ENCODE measurements around the gene FUCA2.
"Not testable (repeated sequence)": the region's sequence is repeated elsewhere in the genome, so short reads cannot be mapped to it uniquely, and the experiment has no call there.

The FUCA2 gene

DNA sequence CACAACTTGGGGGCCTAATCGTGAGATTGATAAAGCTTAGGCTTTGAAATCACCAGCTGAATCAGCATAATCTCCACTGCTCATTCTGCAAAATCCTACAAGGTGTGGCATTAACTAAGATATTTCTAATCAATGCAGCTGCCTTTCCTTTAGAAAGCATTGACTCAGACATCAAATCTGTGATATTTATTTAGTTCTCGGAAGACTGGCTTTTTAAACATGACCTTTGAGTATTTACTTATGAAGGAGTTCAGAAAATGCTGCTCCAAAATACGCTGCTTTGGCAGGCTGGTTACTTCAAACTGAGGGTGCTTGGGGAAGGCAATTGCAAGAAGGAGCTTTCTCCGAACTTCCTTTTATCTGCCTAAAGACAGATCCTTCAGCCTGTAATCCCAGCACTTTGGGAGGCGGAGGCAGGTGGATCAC, 23.7 kb upstream of the FUCA2 start:
- DNase-seq (ENCODE audit: low read depth) = no peak

DNA sequence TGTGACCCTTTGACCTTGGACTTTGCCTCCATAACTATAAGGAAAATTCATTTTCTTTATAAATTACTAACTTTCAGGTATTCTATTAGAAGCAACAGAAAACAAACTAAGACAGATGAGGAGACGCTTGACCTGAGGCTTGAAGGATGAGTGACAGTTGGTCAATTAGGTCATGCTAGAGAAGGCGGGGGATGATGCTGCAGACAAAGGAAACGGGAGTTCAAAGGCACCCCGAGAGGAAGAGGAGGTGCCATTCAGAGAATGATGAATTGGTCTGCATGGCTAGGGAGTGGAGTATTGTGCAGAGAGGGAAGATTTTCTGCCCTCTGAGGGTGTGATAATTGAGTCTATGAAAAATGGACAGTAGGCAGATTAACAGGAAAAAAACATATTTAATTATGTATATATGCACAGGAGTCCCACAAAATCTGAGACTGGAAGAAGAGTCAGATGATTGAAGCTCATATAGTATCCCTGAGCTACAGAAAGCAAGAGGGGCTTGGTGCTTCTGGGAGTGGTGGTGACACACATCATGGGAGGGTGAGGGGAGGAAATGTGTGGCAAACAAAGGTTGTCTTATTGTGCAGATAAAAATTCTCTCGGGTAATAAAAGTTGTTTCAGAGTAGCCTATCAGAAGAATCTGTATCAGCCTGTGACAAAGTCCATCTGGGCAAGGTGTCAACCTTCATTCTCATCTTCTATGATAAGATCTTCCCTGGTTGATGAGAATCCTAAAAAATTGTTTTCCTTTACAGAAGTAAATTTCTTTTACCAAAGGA, 20.4 kb upstream of the FUCA2 start:
- no peak for DNase-seq (ENCODE audit: low read depth)

DNA sequence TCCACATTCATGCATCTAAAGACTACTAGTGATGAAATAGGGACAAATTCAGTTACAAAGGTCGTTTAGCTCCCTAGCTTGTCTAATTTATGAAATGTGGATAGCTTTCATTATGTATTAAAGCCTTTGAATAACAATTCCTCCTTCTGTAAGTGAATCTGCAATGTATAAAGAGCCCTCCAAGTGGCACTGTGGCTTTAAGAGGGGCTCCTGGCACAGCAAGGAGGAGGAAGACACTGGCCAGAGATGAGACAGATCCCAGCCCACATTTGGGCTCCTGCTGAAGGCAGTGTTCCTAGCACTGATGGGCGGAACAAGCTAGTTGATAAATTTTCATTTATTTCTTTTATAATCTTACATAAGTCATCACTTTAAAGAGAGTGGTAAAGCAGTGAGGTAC, 17.6 kb upstream of the FUCA2 start:
- no peak for DNase-seq (ENCODE audit: low read depth)

DNA sequence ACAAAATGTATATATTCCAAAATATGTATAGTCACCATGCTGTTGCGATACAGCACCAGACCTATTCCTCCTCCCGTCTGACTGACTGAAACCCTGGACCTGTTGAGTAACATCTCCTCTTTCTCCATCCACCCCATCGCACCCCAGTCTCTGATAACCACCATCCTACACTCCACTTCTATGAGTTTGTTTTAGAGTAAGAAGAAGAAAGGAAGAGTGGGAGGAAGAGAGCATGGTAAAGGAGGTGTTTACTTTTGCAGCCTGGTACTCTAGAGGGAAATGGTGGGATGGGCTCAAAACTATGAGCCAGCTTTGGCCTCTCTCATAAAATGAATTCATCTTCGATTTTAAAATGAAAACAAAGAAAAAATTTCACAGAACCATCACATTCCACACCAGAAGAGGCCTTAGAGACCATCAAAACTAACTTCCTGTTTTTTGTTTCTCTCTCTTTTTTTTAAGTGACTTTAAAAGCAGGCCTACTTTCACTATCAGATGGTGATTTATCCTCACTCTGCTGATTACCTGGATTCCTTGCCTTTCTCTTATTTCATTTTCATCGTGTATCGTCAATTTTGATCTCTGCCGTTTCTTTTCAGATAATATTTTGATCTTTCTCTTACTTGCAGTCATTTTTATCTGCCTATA, 16.8 kb upstream of the FUCA2 start:
- no peak for DNase-seq (ENCODE audit: low read depth)

DNA sequence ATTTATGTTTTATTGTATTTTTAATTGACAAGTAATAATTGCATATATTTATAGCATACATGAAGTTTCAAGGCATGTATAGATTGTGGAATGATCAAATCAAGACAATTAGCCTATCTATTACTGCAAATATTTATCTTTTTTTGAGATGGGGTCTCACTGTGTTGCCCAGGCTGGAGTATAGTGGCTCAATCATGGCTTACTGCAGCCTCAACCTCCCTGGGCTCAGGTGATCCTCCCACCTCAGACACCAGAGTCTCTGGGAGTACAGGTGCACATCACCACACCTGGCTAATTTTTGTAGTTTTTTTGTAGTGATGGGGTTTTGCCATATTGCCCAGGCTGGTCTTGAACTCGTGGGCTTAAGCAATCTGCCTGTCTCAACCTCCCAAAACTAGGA, 16.2 kb upstream of the FUCA2 start:
- DNase-seq (ENCODE audit: low read depth) = no peak

DNA sequence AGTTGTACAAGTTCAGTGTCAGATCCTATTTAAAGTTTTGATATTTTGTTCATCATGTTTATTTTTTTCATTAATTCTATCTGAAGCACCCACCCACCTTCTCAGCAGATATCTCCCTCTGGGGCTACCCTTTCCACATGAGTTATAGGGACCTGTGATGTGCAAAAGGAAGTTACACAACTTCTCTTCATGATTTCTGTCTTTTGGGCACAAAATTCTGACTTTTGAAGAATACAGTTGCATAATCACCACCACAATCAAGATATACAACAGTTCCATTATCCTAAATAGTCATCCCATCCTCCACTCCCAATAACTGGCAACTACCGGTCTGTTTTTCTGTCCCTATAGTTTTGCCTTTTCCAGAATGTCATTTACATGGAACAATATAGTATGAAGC, 13.8 kb upstream of the FUCA2 start:
- DNase-seq (ENCODE audit: low read depth) = no peak

DNA sequence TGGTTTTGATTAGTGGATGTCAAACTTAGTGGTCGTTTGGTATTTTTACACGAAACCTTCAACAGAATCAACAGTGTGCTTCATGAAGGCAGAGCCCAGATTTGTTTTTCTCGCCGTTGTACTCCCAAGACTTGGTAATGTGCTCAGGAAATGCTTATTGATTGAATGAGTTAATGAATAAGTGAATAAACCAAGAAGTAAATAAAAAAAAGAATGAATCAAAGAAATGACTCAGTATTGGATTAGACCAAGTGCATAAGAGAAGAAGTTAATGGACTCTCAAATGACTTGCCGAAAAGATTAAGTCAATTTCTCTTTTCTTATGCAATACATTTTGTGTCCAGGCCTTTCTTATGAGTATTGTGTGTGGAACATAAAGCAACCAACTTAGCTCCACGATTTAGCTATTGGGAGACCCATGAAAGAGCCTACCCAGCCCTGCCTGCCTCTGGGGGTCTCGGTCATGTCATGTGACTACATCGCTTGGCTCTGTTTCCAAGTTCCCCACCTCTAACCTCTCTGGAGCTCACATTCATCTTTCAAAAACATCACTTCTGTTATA, 10.6 kb upstream of the FUCA2 start:
- DNase-seq (ENCODE audit: low read depth) = no peak

DNA sequence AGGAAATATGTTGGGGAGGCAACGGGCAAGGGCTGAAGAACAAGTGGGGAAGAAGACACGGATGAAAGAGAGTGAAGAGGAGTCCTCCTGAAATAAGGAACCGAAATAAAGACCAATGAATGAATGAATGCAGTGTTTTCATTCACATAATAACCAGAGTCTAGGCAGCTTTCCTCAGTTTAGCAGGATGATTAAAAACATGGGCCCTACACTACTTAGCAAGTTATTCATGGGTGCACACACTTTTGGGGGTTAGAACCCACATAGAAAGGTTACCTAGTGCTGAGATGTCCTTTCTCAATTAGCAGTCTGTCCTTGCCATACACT, 5.9 kb upstream of the FUCA2 start:
- no peak for DNase-seq (ENCODE audit: low read depth)

DNA sequence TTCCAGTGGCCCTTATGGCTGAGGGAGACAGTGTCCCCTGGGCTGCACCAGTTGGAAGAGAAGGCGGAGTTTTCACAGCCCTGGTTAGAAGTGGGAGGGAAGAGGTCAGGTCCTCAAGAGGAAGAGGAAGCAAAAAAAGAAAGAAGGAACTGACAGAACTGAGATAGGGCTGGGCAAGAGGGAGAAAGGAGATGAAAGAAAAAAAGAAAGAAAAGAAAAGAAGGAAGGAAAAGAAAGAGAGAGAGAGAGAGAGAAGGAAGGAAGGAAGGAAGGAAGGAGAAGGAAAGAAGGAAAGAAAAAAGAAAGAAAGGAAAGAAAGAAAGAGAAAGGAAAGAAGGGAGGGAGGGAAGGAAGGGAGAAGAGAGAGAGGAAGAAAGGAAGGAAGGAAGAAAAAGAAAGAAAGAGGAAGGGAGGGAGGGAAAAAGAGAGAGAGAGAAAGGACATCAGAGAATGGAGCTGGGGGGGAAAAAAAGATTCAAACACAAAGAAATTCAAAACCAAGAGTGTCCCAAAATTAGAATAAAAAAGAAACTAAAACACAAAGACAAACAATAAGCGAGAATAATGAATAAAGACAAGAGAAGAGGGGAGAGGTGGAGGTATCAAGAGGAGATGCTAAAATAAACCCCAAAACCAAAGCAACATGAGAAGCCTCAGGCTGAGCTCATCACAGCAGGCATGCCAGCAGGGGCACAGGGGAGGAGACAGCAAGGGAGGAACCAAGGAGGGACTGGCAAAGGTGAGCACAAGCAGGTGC, 5.3 kb upstream of the FUCA2 start:
- DNase-seq (ENCODE audit: low read depth) = no peak

DNA sequence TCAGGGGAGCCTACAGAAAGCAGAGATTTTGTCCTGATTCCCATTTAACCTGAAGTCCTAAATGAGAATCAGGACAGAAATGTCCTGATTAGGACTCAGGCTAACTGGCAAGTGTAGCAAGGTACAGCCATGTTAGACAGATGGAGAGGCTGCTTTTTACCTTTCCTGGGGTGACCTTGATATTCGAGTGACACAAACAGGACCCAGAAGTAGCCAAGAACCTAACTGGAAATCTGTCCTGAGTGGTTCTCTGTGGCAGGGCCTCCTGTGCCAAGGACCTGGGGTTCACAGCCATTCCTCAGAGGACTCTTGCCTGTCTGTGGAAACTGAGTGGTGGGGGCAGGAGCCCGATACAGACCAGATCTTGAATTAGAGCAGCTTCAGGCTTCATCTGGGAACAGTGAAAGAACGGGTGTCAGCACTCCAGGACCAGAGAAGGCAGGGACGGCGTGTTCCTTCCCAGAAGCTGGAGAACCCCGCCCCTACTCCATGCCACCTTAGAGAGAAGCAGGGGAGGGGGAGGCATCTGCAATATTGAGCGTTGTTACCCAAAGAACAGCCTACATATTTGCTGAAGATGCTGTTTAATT, 4.3 kb upstream of the FUCA2 start:
- DNase-seq (ENCODE audit: low read depth) = no peak

DNA sequence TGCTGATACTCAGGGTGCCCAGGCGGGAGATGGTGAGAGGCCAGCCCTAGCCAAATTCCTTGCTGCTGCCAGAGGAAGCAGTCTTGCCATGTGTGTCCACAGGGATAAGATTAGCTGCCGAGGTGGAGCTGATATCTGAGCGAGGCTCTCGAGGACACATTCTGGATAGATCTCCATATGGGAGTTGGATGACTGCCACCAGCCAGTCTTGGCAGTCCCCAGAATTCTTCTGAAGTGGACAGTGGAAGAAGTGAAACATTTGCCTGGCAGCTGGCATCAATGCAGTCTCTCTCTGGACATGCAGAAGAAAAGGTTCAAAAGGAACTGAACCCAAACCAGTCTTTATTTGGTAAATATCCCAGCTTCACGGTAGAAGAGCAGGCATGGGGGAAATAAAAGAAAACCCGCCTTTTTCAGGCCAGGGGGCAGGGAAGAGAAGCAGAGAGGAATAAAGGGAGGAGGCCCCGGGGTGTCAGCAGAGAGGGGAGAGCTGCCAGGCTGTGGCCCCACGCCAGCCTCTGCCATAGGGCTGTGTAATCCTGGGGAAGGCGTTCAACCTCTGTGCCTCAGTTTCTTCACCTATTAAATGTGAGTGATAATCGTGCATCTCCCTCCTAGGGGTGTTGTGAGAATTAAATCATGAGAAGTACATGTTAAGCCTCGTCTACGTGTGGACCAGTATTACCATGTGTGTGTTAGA, 3.7 kb upstream of the FUCA2 start:
- no peak for DNase-seq (ENCODE audit: low read depth)

DNA sequence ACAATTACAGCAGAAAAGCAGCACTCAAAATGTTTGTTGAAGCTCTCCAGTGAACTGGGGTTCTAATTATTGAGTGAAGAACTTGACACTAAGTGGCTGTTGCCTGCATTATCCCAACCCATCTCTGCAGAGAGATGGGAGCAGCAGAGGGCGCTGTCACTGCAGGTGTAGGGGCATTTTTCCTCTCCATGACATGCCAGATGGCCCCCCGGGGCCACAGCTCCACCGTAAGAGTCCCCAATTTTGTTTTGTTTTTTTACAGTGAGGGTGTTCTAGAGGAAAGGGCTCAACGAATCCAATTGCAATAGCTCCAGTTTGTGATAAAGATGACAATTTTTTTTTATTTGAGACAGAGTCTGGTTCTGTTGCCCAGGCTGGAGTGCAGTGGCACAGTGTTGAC, 1.9 kb upstream of the FUCA2 start:
- DNase-seq (ENCODE audit: low read depth) = no peak

DNA sequence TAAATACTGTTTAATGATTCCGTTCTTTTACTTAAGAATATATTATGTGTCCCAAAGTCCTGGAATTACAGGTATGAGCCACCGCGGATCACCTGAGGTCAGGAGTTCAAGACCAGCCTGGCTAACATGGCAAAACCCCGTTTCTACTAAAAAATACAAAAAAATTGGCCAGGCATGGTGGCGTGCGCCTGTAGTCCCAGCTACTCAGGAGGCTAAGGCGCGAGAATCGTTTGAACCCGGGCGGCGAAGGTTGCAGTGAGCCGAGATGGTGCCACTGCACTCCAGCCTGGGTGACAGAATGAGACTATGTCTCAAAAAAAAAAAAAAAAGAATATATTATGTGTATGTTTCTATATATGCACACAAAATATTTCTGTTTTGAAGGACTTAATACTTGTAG, 1.2 kb downstream of the FUCA2 start:
- not testable (repeated sequence) for DNase-seq (ENCODE audit: low read depth)

DNA sequence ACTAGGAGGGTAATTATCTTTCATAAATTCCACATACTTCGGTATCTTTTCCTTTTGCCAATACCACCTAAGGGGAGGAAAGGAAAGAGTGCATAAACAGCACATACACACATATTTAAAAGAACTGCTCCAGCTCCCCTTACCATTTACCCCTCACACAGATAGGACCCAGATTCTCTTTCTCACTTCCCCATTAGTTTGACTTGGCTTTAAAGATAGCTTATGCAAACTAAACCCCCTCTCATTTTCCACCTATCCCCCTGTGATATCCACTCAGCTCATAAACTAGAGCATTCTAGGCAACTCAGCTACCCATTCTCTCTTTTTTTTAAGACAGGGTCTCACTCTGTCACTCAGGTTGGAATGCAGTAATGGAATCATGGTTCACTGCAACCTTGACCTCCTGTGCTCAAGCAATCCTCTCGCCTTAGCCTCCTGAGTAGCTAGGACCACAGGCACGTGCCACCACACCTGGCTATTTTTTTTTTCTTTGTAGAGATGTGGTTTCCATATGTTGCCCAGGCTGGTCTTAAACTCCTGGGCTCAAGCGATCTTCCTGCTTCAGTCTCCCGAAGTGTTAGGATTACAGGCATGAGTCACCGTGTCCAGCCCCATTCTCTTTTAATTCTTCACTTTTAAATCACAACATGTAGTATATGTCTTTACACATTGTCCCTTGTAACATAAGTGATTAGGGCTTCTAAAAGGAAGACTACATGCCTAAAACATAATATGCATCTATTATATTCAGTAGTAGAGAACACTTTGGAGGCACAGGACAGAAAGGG, 4.0 kb downstream of the FUCA2 start:
- DNase-seq (ENCODE audit: low read depth) = no peak

DNA sequence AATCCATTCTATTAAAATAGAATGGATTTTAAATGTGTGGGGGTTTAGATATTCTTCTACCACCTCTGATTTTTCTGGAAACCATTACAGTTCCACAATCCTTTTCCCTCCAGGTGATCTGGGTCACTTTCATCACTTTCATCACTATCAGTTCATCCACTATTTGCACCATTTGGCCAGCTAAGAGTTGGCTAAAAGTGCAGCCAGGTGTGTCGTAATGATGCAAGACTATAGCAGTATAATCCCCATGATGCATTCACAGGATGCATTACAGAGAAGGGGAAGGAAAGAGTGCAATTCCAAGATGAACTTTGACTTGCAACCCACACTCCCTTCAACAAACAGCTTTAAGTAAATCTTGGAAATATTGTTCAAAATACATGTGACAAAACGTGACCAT, 4.9 kb downstream of the FUCA2 start:
- no peak for DNase-seq (ENCODE audit: low read depth)

DNA sequence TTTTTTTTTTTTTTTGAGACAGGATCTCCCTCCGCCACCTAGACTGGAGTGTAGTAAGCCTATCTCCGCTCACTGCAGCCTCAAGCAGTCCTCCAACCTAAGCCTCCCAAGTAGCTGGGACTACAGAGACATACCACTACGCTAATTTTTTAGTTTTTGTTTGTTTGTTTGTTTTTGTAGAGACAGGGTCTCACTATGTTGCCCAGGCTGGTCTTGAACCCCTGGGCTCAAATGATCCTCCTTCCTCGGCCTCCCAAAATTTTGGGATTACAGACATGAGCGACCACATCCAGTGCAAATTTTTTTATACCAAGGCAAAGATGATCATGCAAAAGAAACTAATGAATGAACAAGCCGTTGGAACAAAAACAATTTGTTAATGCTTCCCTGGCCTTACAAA, 5.3 kb downstream of the FUCA2 start:
- no peak for DNase-seq (ENCODE audit: low read depth)

DNA sequence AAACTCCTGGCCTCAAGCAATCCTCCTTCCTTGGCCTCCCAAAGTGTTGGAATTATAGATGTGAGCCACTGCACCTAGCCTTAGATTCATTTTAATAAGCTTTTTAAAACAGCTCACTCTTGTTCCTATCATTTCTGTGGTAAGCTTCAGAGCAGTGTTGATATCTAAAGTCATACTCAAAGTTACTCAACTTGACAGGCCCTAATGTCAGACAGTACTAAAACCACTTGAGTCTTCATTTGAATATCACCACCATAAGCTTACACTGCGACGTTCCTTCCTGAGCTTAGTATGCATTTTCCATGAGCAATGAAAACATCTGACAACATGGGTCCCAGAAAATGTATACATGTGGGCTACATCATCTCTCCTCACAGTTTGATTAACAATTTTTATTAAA, 6.0 kb downstream of the FUCA2 start:
- DNase-seq (ENCODE audit: low read depth) = no peak

DNA sequence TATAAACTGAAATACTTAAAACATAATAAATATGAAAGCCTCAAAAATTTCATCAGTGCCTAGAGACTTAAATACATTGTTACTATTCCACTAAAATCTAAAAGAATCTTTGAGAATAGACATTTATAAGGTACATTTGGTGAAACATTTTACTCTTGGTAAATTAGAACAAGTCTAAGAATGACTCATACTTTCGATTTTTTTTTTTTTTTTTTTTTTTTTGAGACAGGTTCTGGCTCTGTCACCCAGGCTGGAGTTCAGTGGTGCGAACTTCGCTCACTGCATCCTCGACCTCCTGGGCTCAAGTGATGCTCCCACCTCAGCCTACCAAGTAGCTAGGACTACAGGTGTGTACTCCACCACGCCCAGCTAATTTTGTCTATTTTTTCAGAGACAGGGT, 6.4 kb downstream of the FUCA2 start:
- no peak for DNase-seq (ENCODE audit: low read depth)

DNA sequence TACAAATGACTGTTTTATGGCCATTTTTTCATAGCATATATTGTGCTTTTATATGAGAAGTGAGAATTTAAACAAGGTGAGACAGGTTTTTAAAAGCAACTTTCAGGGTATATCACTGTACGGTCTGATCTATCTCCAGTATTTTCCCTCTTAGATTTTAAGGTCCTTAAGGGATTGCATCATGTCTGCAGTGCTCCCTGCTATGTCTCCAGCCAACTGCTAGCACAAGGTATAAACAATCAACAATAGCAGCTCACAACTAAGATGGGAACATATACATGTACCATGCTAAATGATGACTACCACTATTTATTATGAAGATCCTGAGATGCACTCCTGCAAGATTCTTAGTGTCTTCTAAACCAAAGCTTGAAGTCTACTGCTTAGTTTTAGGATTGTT, 7.2 kb downstream of the FUCA2 start:
- no peak for DNase-seq (ENCODE audit: low read depth)

DNA sequence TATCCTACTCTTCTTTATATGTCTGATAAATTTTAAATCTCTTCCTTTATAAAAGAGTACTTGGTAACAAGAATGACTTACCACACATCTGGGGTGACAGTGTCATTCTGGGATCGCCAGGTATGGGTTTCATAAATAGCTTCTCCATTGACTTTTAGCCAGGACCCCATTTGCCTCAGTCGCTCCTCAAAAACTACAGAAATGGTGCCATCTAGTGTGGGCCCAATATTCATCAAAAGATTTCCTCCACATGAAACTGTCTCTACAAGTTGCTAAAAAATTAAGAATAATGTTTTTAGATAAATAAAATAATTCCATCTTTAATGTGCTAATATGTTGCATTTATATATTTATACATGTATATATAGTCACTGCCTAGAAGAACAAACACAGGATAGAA, 9.7 kb downstream of the FUCA2 start:
- no peak for DNase-seq (ENCODE audit: low read depth)

DNA sequence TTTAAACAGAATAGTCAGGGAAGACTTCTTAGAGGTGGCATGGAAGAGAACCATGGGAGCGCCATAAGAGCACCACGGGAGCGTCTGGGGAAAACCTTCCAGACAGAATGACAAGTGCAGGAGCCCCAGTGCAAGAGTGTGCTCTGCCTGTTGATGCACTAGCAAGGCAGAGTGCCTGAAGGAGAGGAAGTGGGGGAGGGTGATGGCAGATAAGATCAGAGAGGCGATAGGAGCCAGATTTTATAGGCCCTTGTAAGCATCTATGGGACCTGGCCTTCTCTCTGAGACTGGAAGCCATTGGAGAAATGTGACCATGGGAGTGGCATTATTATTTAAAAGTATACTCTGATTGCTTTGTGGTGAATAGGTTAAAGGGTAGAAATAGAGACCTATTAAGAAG, 13.1 kb downstream of the FUCA2 start:
- no peak for DNase-seq (ENCODE audit: low read depth)
